Stimulated activated CD8-positive, alpha-beta memory T cell treated with anti-CD3 and anti-CD28 coated beads, Interleukin-7, amount 100 ng/mL, for 4 hours (primary cell): ENCODE data around the gene GALNT2.

ENCODE experiments used
- DNase-seq, 2 donors: peaks; one replicate each; pipeline ENCODE4 v3.0.0-alpha.2; 2020; ENCODE audit warnings: low read depth in 2 of 2

Gene GALNT2

GRCh38 chr1:230321341-230321740 is 254.3 kb downstream of the GALNT2 start:
- DNase-seq, result no peak

GRCh38 chr1:230321741-230322420 is 254.8 kb downstream of the GALNT2 start:
- DNase-seq, result no peak

- no peak for DNase-seq
Observed at GRCh38 chr1:230322421-230322756, 255.4 kb downstream of the GALNT2 start.

- DNase-seq, result no peak
Observed at GRCh38 chr1:230322967-230323547, 256.0 kb downstream of the GALNT2 start.

- DNase-seq, result no peak
Observed at GRCh38 chr1:230323686-230324085, 256.6 kb downstream of the GALNT2 start.

GRCh38 chr1:230326971-230327891 is 260.2 kb downstream of the GALNT2 start:
- no peak for DNase-seq

GRCh38 chr1:230327892-230328284 is 260.9 kb downstream of the GALNT2 start:
- DNase-seq, result peak; percentile 4 to 5

- no peak for DNase-seq
Observed at GRCh38 chr1:230328342-230329015, 261.4 kb downstream of the GALNT2 start.

- no peak for DNase-seq
Observed at GRCh38 chr1:230330157-230330556, 263.1 kb downstream of the GALNT2 start.
